Tibial nerve (tissue), 4 donors: ENCODE results near the gene LLCFC1. TPM values are rescaled to one million over a fixed set of nuclear protein-coding genes. Genes with fewer than 3 reads are reported as not detected.

Source experiments
- DNase-seq, 2 donors: peaks; one replicate each; pipeline ENCODE4 v3.0.0-alpha.2; 2019; ENCODE audit warnings: low spot score in 2 of 2
- H3K27ac ChIP-seq, 4 donors: fragments of 200-600 bp; sonication (generic) in 3 of 4; one replicate each; pipeline ENCODE4 v1.5.1; 2017 to 2019; ENCODE audit warnings: mild to moderate bottlenecking in 1 of 4
- H3K27me3 ChIP-seq, 2 donors: fragments of 200-600 bp; sonication (generic) in 1 of 2; one replicate each; pipeline versions ENCODE4 v1.5.1 to v1.6.0; 2017 to 2019
- H3K36me3 ChIP-seq, 3 donors: fragments of 200-600 bp; sonication (generic); one replicate each; pipeline ENCODE4 v1.5.1; 2018 to 2019
- H3K4me1 ChIP-seq, 4 donors: fragments of 200-600 bp; sonication (generic) in 3 of 4; one replicate each; pipeline ENCODE4 v1.5.1; 2017 to 2019
- H3K4me3 ChIP-seq, 4 donors: fragments of 200-600 bp; sonication (generic) in 3 of 4; one replicate each; pipeline ENCODE4 v1.5.1; 2017 to 2019; ENCODE audit warnings: mild to moderate bottlenecking in 1 of 4, moderate library complexity in 1 of 4
- H3K9me3 ChIP-seq, 4 donors: fragments of 200-600 bp; sonication (generic) in 3 of 4; one replicate each; pipeline ENCODE4 v1.5.1; 2017 to 2019
- EP300 ChIP-seq, 2 donors: sonication (generic); formaldehyde crosslinking; IDR thresholded peaks; one replicate each; pipeline ENCODE4 v1.6.1; 2017; ENCODE audit warnings: antibody characterized with exemption in 2 of 2, mild to moderate bottlenecking in 1 of 2
- POLR2A ChIP-seq, 2 donors: fragments of 450-650 bp; IDR thresholded peaks; one replicate each; pipeline ENCODE4 v1.6.1; 2017; ENCODE audit warnings: antibody characterized with exemption in 2 of 2, mild to moderate bottlenecking in 2 of 2, moderate library complexity in 2 of 2
- WGBS, 2 donors: methylation state at CpG; one replicate each; pipeline ENCODE4 v1.1.5; 2018; 5-methylcytosine and 5-hydroxymethylcytosine counted together
- total RNA-seq, 4 donors: library from RNA; depleted of rRNA; stranded (reverse); fragments of >200 nt; gene quantifications; one replicate each; pipeline ENCODE4 v1.1.0, GENCODE V29; 2016
- TF ChIP-seq, protein P1 (sequence below), 5 experiments: fragments of 200-600 bp in 3 of 5; fragments of 450-650 bp in 2 of 5; sonication (generic) in 3 of 5; IDR thresholded peaks; one replicate each; pipeline ENCODE4 v1.5.1; 2016 to 2019; ENCODE audit warnings: antibody characterized with exemption in 5 of 5, mild to moderate bottlenecking in 3 of 5, moderate library complexity in 2 of 5

LLCFC1 gene
- total RNA-seq, 4 donors from 2014 or later, result not detected

DNA sequence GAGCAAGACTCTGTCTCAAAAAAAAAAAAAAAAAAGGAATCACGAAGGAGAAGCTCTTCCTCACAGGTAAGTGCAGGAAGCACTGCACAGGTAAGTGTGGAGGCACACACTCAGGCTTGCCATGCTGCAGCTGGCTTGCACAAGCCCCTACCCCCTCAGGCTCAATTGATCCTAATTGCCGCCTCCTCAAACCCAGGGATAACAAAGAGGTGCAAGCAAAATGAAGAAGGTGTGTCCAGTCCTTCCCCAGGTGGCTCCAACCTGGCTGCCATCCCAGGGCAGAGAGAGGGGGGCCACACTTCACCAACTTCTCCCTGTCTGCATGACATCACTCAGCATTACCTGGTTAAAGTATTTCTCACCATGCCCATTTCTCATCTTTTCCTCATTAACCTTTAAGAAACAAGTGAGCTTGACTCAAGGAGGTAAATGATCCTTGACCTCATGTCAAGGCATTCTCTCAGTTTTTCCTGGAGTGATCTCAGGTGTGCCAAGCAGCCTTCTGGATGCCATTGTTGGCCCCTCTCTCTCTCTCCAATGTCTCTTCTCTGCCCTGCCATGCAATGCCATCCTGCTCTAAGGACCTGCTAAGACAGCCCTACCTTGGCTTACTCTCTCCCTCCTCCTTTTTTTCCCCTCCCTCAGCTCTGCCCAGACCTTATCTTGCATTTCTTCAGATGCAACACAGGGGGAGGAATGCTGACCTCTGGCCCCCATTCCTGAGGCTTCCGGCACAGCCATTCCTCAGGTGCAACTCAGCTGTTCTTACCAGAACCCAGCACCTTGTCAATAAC lies 40.7 kb upstream of the LLCFC1 start:
- 76 to 83% methylated on average over 3 of the region's 3 CpGs for WGBS, 2 donors
- Histone ChIP-seq H3K4me1 (no peaks in the 10 kb centered on the region), H3K27ac (no peak overlapping the region), H3K4me3 (no peak overlapping the region), H3K27me3 (no peaks in the 10 kb centered on the region), H3K9me3 (no peaks in the 10 kb centered on the region), H3K36me3 (no peaks in the 10 kb centered on the region)
- no peak for DNase-seq
- no peak for TF ChIP-seq POLR2A (IDR thresholded peaks at IDR 0.05)

DNA sequence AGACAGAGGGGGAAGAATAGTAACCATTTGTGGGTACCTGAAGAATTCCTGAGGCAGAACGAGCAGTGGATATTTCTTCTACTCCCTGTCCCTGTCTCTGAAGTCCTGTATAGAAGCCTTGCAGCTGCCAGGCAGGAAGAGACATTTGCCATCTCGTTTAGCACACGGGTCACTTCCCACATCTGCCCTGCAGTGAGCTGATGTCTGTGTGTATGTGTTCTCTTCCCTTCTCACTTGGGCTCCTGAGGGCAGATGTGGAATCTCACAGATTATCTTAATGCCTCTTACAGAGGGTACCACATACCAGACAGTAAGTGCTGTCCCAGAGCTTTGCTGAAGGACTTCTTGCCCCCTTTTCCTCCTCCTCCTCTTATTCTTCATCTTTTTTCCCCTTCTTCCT lies 39.6 kb upstream of the LLCFC1 start:
- DNase-seq, result no peak
- no peaks in the 10 kb centered on the region for H3K27me3 ChIP-seq
- H3K4me1 ChIP-seq, result no peaks in the 10 kb centered on the region
- WGBS, 2 donors, result 28 to 31% methylated on average over 3 of the region's 3 CpGs
- no peak for TF ChIP-seq EP300 (IDR thresholded peaks at IDR 0.05)
- TF ChIP-seq, protein P1, sequence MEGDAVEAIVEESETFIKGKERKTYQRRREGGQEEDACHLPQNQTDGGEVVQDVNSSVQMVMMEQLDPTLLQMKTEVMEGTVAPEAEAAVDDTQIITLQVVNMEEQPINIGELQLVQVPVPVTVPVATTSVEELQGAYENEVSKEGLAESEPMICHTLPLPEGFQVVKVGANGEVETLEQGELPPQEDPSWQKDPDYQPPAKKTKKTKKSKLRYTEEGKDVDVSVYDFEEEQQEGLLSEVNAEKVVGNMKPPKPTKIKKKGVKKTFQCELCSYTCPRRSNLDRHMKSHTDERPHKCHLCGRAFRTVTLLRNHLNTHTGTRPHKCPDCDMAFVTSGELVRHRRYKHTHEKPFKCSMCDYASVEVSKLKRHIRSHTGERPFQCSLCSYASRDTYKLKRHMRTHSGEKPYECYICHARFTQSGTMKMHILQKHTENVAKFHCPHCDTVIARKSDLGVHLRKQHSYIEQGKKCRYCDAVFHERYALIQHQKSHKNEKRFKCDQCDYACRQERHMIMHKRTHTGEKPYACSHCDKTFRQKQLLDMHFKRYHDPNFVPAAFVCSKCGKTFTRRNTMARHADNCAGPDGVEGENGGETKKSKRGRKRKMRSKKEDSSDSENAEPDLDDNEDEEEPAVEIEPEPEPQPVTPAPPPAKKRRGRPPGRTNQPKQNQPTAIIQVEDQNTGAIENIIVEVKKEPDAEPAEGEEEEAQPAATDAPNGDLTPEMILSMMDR (IDR thresholded peaks at IDR 0.05), result no peak
- H3K27ac ChIP-seq, result no peak overlapping the region
- no peak overlapping the region for H3K4me3 ChIP-seq
- H3K36me3 ChIP-seq, result no peaks in the 10 kb centered on the region
- H3K9me3 ChIP-seq, result peaks cover 0 to 4% (median under 1%) of the 10 kb centered on the region in 4 donors

DNA sequence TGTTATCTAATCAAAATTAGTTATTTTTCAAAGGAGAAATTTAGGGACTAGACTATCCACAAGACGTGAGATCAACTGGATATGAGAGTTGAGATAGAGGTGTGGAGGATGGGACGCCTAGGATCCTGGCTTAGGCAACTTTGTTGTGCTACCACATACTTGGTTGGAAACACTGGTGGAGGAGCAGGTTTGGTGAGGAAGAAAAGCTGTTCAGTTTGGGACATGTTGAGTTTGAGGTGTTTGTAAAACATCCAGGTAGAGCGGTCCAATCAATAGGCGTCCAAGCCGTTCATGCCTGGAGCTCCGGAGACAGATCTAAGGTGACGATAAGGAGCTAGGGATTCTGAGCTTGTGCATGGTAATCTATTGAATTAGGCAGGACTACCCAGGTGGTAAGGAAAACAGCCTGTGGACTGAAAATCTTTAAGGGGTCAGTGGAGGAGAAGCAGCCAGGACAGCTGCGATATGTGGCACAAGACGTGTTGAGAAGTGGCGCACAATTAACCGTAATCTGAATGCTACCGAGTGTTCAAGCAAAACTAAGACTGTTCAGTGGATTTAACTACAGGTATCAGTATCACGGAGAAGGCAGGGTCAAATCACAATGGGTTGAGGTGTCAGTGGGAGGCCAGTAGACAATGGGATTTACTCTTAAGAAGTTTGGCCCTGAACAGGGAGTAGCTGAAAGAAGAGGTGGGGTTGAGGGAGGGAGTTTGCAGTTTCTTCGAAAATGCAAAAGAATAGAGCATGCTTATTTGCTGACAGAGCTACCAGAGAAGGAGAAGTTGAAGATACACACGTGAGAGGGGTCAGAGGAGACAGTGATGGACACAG lies 37.6 kb upstream of the LLCFC1 start:
- 79 to 83% methylated on average over 15 of the region's 15 CpGs for WGBS, 2 donors
- Histone ChIP-seq H3K27me3 (no peaks in the 10 kb centered on the region), H3K36me3 (no peaks in the 10 kb centered on the region), H3K4me1 (no peaks in the 10 kb centered on the region), H3K9me3 (peaks cover 0 to 4% (median 1%) of the 10 kb centered on the region in 4 donors), H3K4me3 (no peak overlapping the region), H3K27ac (no peak overlapping the region)
- no peak for DNase-seq
- TF ChIP-seq, protein P1 (IDR thresholded peaks at IDR 0.05), result no peak
- TF ChIP-seq POLR2A (IDR thresholded peaks at IDR 0.05) (no peak), EP300 (IDR thresholded peaks at IDR 0.05) (no peak)

DNA sequence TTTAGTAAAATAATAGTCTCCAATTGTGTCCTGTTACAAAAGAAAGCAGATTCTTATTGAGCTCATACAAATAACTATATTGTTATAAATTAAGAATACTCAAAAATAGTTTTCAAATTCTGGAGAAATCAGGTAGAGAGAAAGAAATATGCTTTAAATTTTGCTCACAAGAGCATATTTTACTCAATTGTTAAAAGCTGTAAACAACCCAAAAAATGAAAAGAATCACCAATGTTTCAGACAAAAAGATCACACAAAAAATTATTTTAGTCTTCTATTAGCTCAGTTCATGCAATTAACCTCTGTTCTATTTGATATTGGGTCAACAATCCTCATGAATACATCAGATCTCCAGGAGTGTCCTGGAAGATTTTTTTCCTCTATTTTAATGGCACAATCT lies 35.2 kb upstream of the LLCFC1 start:
- Histone ChIP-seq H3K4me1 (no peaks in the 10 kb centered on the region), H3K36me3 (no peaks in the 10 kb centered on the region), H3K9me3 (peaks cover 0 to 4% (median 1%) of the 10 kb centered on the region in 4 donors), H3K27ac (no peak overlapping the region), H3K27me3 (no peaks in the 10 kb centered on the region), H3K4me3 (no peak overlapping the region)
- DNase-seq, result no peak
- no peak for TF ChIP-seq EP300 (IDR thresholded peaks at IDR 0.05)
- TF ChIP-seq POLR2A (IDR thresholded peaks at IDR 0.05), result no peak
- TF ChIP-seq, protein P1 (IDR thresholded peaks at IDR 0.05), result no peak

DNA sequence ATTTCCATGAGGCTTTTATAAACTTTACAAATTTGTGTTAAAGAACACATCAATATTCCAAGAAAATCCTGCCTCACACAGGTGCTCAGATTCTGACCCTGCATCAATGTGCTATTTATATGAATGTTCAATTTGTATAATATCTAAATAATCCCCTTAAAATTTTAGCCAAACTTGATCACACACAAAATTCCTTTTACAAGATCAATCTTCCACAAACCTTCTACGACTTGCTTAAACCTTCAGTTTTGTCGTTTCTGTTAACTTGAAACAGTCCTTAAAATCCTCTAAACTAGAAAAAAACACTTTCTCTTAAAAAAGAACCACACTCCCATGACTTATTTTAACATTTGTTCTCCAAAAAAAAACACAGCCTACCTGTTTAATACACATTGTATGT lies 33.5 kb upstream of the LLCFC1 start:
- TF ChIP-seq EP300 (IDR thresholded peaks at IDR 0.05) (no peak), POLR2A (IDR thresholded peaks at IDR 0.05) (no peak)
- TF ChIP-seq, protein P1 (IDR thresholded peaks at IDR 0.05), result no peak
- H3K36me3 ChIP-seq, result no peaks in the 10 kb centered on the region
- WGBS, 2 donors, result 79 to 92% methylated on average over 2 of the region's 2 CpGs

More for the DNA sequence above, 33.5 kb upstream of the LLCFC1 start:
- no peak overlapping the region for H3K27ac ChIP-seq
- no peaks in the 10 kb centered on the region for H3K27me3 ChIP-seq
- DNase-seq, result no peak
- H3K9me3 ChIP-seq, result peaks cover 0 to 4% (median 1%) of the 10 kb centered on the region in 4 donors
- no peak overlapping the region for H3K4me3 ChIP-seq
- H3K4me1 ChIP-seq, result no peaks in the 10 kb centered on the region
